Liver (tissue), 9 donors: ENCODE measurements around the gene GNG12. TPM values are rescaled to one million over a fixed set of nuclear protein-coding genes. Genes with fewer than 3 reads are reported as not detected.

Experiments
- DNase-seq: peaks from one replicate; pipeline ENCODE4 v3.0.0-alpha.2; 2017; ENCODE audit warnings: low spot score
- H3K27ac ChIP-seq, 2 donors: one replicate each; pipeline ENCODE4 v1.7.0; 2013; ENCODE audit warnings: inconsistent platforms in 2 of 2, low read length in 2 of 2, control low read depth in 1 of 2, low read depth in 1 of 2, mild to moderate bottlenecking in 1 of 2
- H3K27me3 ChIP-seq, 4 donors: one replicate each; pipeline versions ENCODE4 v1.6.1 to v1.7.0; 2013; ENCODE audit warnings: low read length in 3 of 4, inconsistent platforms in 1 of 4, mild to moderate bottlenecking in 1 of 4, moderate library complexity in 1 of 4; ENCODE audit not compliant: control insufficient read depth in 4 of 4, insufficient read depth in 4 of 4
- H3K36me3 ChIP-seq, 4 donors: one replicate each; pipeline versions ENCODE4 v1.6.1 to v1.7.0; 2013; ENCODE audit warnings: low read length in 3 of 4, mild to moderate bottlenecking in 3 of 4, low read depth in 1 of 4, moderate library complexity in 1 of 4; ENCODE audit not compliant: control insufficient read depth in 4 of 4, insufficient read depth in 3 of 4
- H3K4me1 ChIP-seq, 4 donors: one replicate each; pipeline versions ENCODE4 v1.6.1 to v1.7.0; 2013; ENCODE audit warnings: low read length in 3 of 4, mild to moderate bottlenecking in 3 of 4, moderate library complexity in 1 of 4; ENCODE audit not compliant: control insufficient read depth in 4 of 4, insufficient read depth in 4 of 4
- H3K4me3 ChIP-seq, 3 donors: one replicate each; pipeline versions ENCODE4 v1.6.1 to v1.7.0; 2013; ENCODE audit warnings: low read length in 3 of 3, control low read depth in 1 of 3, low read depth in 1 of 3, mild to moderate bottlenecking in 1 of 3
- H3K9ac ChIP-seq, 2 donors: one replicate each; pipeline ENCODE4 v1.7.0; 2013; ENCODE audit warnings: low read length in 2 of 2, mild to moderate bottlenecking in 2 of 2, moderate library complexity in 2 of 2, control low read depth in 1 of 2, low read depth in 1 of 2
- H3K9me3 ChIP-seq, 4 donors: one replicate each; pipeline versions ENCODE4 v1.6.1 to v1.7.0; 2013; ENCODE audit warnings: low read length in 3 of 4; ENCODE audit not compliant: control insufficient read depth in 4 of 4
- ATF3 ChIP-seq: IDR thresholded peaks from 2 replicates; pipeline ENCODE4 v1.6.1; 2016; ENCODE audit warnings: antibody characterized with exemption
- CTCF ChIP-seq: fragments of 150-350 bp; IDR thresholded peaks from 2 replicates; pipeline ENCODE4 v1.5.1; 2017; ENCODE audit warnings: improper control_type of control experiment, low read depth, low read length; ENCODE audit not compliant: missing input control
- EGR1 ChIP-seq, 2 donors: IDR thresholded peaks; 2 replicates each; pipeline ENCODE4 v1.6.1; 2016 to 2018; ENCODE audit warnings: antibody characterized with exemption in 2 of 2, low read depth in 2 of 2
- FOXA1 ChIP-seq: IDR thresholded peaks from 2 replicates; pipeline ENCODE4 v1.6.1; 2016; ENCODE audit warnings: antibody characterized with exemption
- FOXA2 ChIP-seq: IDR thresholded peaks from 2 replicates; pipeline ENCODE4 v1.6.1; 2016; ENCODE audit warnings: antibody characterized with exemption
- GABPA ChIP-seq, 2 donors: IDR thresholded peaks in 1 of 2; conservative IDR thresholded peaks in 1 of 2; 2 replicates each; pipeline ENCODE4 v1.6.1; 2016; ENCODE audit warnings: antibody characterized with exemption in 2 of 2, mild to moderate bottlenecking in 1 of 2, moderate library complexity in 1 of 2
- HNF4A ChIP-seq, 2 donors: conservative IDR thresholded peaks; 2 replicates each; pipeline ENCODE4 v1.6.1; 2016; ENCODE audit warnings: antibody characterized with exemption in 2 of 2, mild to moderate bottlenecking in 2 of 2
- JUND ChIP-seq, 2 donors: IDR thresholded peaks; 2 replicates each; pipeline ENCODE4 v1.6.1; 2016; ENCODE audit warnings: antibody characterized with exemption in 2 of 2
- MAX ChIP-seq: IDR thresholded peaks from 2 replicates; pipeline ENCODE4 v1.6.1; 2016; ENCODE audit warnings: antibody characterized with exemption
- NR2F2 ChIP-seq: IDR thresholded peaks from 2 replicates; pipeline ENCODE4 v1.6.1; 2016; ENCODE audit warnings: antibody characterized with exemption
- RAD21 ChIP-seq, 2 donors: IDR thresholded peaks; 2 replicates each; pipeline ENCODE4 v1.6.1; 2016; ENCODE audit warnings: antibody characterized with exemption in 2 of 2, mild to moderate bottlenecking in 2 of 2
- REST ChIP-seq: IDR thresholded peaks from 2 replicates; pipeline ENCODE4 v1.6.1; 2016; ENCODE audit warnings: antibody characterized with exemption, mild to moderate bottlenecking
- RXRA ChIP-seq, 2 donors: IDR thresholded peaks; 2 replicates each; pipeline ENCODE4 v1.6.1; 2017 to 2018; ENCODE audit warnings: antibody characterized with exemption in 2 of 2, mild to moderate bottlenecking in 1 of 2
- SP1 ChIP-seq: IDR thresholded peaks from 2 replicates; pipeline ENCODE4 v1.6.1; 2018; ENCODE audit warnings: antibody characterized with exemption, mild to moderate bottlenecking
- TAF1 ChIP-seq: conservative IDR thresholded peaks from 2 replicates; pipeline ENCODE4 v1.6.1; 2016; ENCODE audit warnings: antibody characterized with exemption, mild to moderate bottlenecking
- YY1 ChIP-seq: IDR thresholded peaks from 2 replicates; pipeline ENCODE4 v1.6.1; 2016; ENCODE audit warnings: antibody characterized with exemption, mild to moderate bottlenecking
- ZBTB33 ChIP-seq: IDR thresholded peaks from 2 replicates; pipeline ENCODE4 v1.6.1; 2016; ENCODE audit warnings: antibody characterized with exemption
- WGBS: extraction: QIAGEN DNeasy Blood & Tissue Kit; methylation state at CpG from one replicate; pipeline ENCODE4 v1.1.7; 2013; 5-methylcytosine and 5-hydroxymethylcytosine counted together
- polyA plus RNA-seq, 2 donors: library from polyadenylated mRNA; stranded (reverse) in 1 of 2; unstranded in 1 of 2; fragments of 200-250 nt in 1 of 2; fragments of >200 nt in 1 of 2; fragmentation: Nextera tagmentation in 1 of 2; extraction: Ambion mirVana in 1 of 2; gene quantifications; one replicate each; pipeline versions ENCODE4 v1.2.1 to v1.2.3, GENCODE V29; 2013 to 2015
- total RNA-seq, 2 donors: library from RNA; depleted of rRNA; stranded (reverse); fragments of >200 nt; gene quantifications; one replicate each; pipeline ENCODE4 v1.2.3, GENCODE V29; 2014
- donor health status: healthy.
- donor health status: healthy.
- donor health status: healthy.
- donor health status: healthy.
- donor health status: healthy.

GNG12 gene
- total and polyA plus RNA-seq, 4 donors = 15.4 to 26.1 (median 19.7) TPM

GRCh38 chr1:67853704-67854103, 20.4 kb upstream of the GNG12 start:
- WGBS = 50% methylated on average over 2 of the region's 2 CpGs
- H3K36me3 ChIP-seq = no peaks in the 10 kb centered on the region
- no peaks in the 10 kb centered on the region for H3K27me3 ChIP-seq
- H3K4me3 ChIP-seq = no peak overlapping the region
- H3K27ac ChIP-seq = no peak overlapping the region
- TF ChIP-seq REST (no peak), RAD21 (IDR thresholded peaks at IDR 0.05) (peak; percentile 88 to 97), CTCF (peak; percentile 70)
- DNase-seq = peak; percentile 61
- no peak overlapping the region for H3K9ac ChIP-seq
- H3K9me3 ChIP-seq = no peaks in the 10 kb centered on the region
- peaks cover 0 to 4% (median 0%) of the 10 kb centered on the region in 4 donors for H3K4me1 ChIP-seq

- TF ChIP-seq YY1 (no peak), SP1 (no peak), TAF1 (no peak), GABPA (IDR thresholded peaks at IDR 0.05 in 1 of 2, conservative IDR thresholded peaks at IDR 0.05 in 1 of 2) (no peak), FOXA1 (no peak), ZBTB33 (no peak), JUND (IDR thresholded peaks at IDR 0.05) (no peak), EGR1 (IDR thresholded peaks at IDR 0.05; ENCODE audit: low read depth in 2 of 2) (no peak), REST (no peak), NR2F2 (no peak), HNF4A (conservative IDR thresholded peaks at IDR 0.05) (no peak), RXRA (IDR thresholded peaks at IDR 0.05) (no peak), ATF3 (no peak), FOXA2 (no peak), MAX (no peak)
- H3K36me3 ChIP-seq = no peaks in the 10 kb centered on the region
- H3K27me3 ChIP-seq = no peaks in the 10 kb centered on the region
- whole genome bisulfite sequencing = 94% methylated on average over 6 of the region's 6 CpGs
- H3K27ac ChIP-seq = no peak overlapping the region
- H3K4me3 ChIP-seq = no peak overlapping the region
- H3K9ac ChIP-seq = no peak overlapping the region
- no peak for DNase-seq
- no peaks in the 10 kb centered on the region for H3K9me3 ChIP-seq
- peaks cover 0 to under 1% (median 0%) of the 10 kb centered on the region in 4 donors for H3K4me1 ChIP-seq
Measured at GRCh38 chr1:67851800-67852199, 18.5 kb upstream of the GNG12 start.
